Naive thymus-derived CD4-positive, alpha-beta T cell (primary cell): ENCODE results near the gene TMEM161B. TPM values are rescaled to one million over a fixed set of nuclear protein-coding genes. Genes with fewer than 3 reads are reported as not detected.

Experiments
- ATAC-seq: fragments of 150-1000 bp; cut with Tn5 transposase; 2 replicates; pipeline ENCODE4 v1.10.0; 2021; ENCODE audit warnings: mild to moderate bottlenecking, moderate library complexity
- CTCF ChIA-PET: fragments of 350-600 bp; sonication (Branson Sonifier 250); formaldehyde crosslinking; loops from one replicate; lab custom pipeline; 2021; ENCODE audit warnings: antibody characterized with exemption; lab: Charles Lee
- POLR2A ChIA-PET: fragments of 350-600 bp; sonication (Branson Sonifier 250); formaldehyde crosslinking; loops from one replicate; lab custom pipeline; 2021; ENCODE audit warnings: antibody characterized with exemption, inconsistent platforms; lab: Charles Lee
- DNase-seq, 9 donors: peaks; one replicate each; pipeline versions ENCODE4 v3.0.0 to v3.0.0-alpha.2; 2020 to 2022; ENCODE audit warnings: mixed read lengths in 1 of 9
- H3K27ac ChIP-seq: one replicate; pipeline ENCODE4 v1.7.0; 2013; ENCODE audit warnings: mild to moderate bottlenecking, low read depth, low read length, moderate library complexity
- H3K27me3 ChIP-seq, 2 donors: one replicate each; pipeline ENCODE4 v1.7.0; 2013; ENCODE audit warnings: low read length in 2 of 2, mild to moderate bottlenecking in 2 of 2, moderate library complexity in 2 of 2; ENCODE audit not compliant: control insufficient read depth in 2 of 2, insufficient read depth in 2 of 2
- H3K36me3 ChIP-seq, 3 experiments: 1 replicate in 2 of 3; 2 replicates in 1 of 3; pipeline ENCODE4 v1.7.0; 2013; ENCODE audit warnings: low read length in 3 of 3, mild to moderate bottlenecking in 3 of 3, moderate library complexity in 1 of 3; ENCODE audit not compliant: insufficient read depth in 3 of 3, control insufficient read depth in 2 of 3
- H3K4me1 ChIP-seq, 2 donors: one replicate each; pipeline ENCODE4 v1.7.0; 2013; ENCODE audit warnings: low read length in 2 of 2, mild to moderate bottlenecking in 2 of 2, moderate library complexity in 1 of 2; ENCODE audit not compliant: control insufficient read depth in 2 of 2, insufficient read depth in 2 of 2
- H3K4me3 ChIP-seq: 2 replicates; pipeline ENCODE4 v1.7.0; 2013; ENCODE audit warnings: mild to moderate bottlenecking, low read length
- H3K9me3 ChIP-seq, 3 experiments: 1 replicate in 2 of 3; 2 replicates in 1 of 3; pipeline ENCODE4 v1.7.0; 2013; ENCODE audit warnings: low read length in 3 of 3; ENCODE audit not compliant: control insufficient read depth in 2 of 3
- H3K27ac Mint-ChIP-seq, 9 donors: one replicate each; pipeline ENCODE4 v1.8.0; 2020 to 2022; ENCODE audit warnings: mixed read lengths in 9 of 9, mild to moderate bottlenecking in 8 of 9, moderate library complexity in 5 of 9, inconsistent platforms in 2 of 9
- H3K27me3 Mint-ChIP-seq, 5 donors: one replicate each; pipeline ENCODE4 v1.8.0; 2021 to 2022; ENCODE audit warnings: mixed read lengths in 5 of 5, mild to moderate bottlenecking in 1 of 5
- H3K36me3 Mint-ChIP-seq, 5 donors: one replicate each; pipeline ENCODE4 v1.8.0; 2020 to 2022; ENCODE audit warnings: mixed read lengths in 5 of 5, mild to moderate bottlenecking in 3 of 5, inconsistent platforms in 1 of 5
- H3K4me1 Mint-ChIP-seq, 7 donors: one replicate each; pipeline ENCODE4 v1.8.0; 2020 to 2022; ENCODE audit warnings: mixed read lengths in 7 of 7, mild to moderate bottlenecking in 3 of 7, inconsistent platforms in 1 of 7
- H3K4me3 Mint-ChIP-seq, 10 donors: one replicate each; pipeline ENCODE4 v1.8.0; 2020 to 2022; ENCODE audit warnings: mild to moderate bottlenecking in 10 of 10, mixed read lengths in 10 of 10, moderate library complexity in 6 of 10, inconsistent platforms in 2 of 10
- H3K9me3 Mint-ChIP-seq, 11 donors: one replicate each; pipeline ENCODE4 v1.8.0; 2020 to 2022; ENCODE audit warnings: mixed read lengths in 11 of 11, mild to moderate bottlenecking in 4 of 11, inconsistent platforms in 1 of 11, moderate library complexity in 1 of 11
- intact Hi-C, 2 donors: fragments of 100-400 bp; cut with micrococcal nuclease; formaldehyde crosslinking; loops; one replicate each; pipeline ENCODE4 v1.15.1; 2023
- polyA plus RNA-seq, 2 donors: library from polyadenylated mRNA; unstranded; fragments of 300-500 nt; fragmentation: Illumina TruSeq; gene quantifications; one replicate each; pipeline ENCODE4 v1.2.3, GENCODE V29; 2021
- total RNA-seq, 6 experiments: library from RNA in 5 of 6; stranded (reverse) in 5 of 6; gene quantifications; 1 replicate in 5 of 6; 2 replicates in 1 of 6; pipeline ENCODE4 v1.2.3 and lab custom pipeline; 2021 to 2026

The TMEM161B gene
- total and polyA plus RNA-seq, 7 experiments from 2014 or later: 12.2 to 39.7 (median 23.2) TPM

DNA sequence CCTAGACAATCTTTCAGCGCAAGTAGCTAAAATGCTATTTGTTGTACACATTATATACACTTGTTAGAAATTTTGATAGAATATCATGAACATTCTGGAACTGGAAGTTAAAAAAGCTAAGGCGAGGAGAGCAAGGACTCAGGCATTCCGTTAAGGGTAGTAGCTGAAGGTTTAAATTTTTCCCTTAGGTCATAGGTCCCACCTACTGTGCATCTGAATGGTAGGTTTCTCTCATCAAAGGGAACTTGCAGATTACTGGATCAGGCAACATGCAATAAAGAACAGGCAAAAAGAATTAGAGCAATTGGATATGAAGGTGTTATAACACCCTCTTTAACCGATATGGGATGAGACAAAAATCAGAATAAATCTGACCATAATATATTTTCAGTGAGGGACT is 32.8 kb downstream of the TMEM161B start:
- intact Hi-C loops: no loop called here
- POLR2A ChIA-PET: no interaction called here
- DNase-seq: no peak
- Mint-ChIP-seq H3K27ac (no peak overlapping the region), H3K36me3 (peaks cover 6 to 49% (median 35%) of the 10 kb centered on the region in 5 donors), H3K4me1 (peaks cover 0 to 6% (median 2%) of the 10 kb centered on the region in 7 donors), H3K4me3 (no peak overlapping the region), H3K27me3 (no peaks in the 10 kb centered on the region), H3K9me3 (no peaks in the 10 kb centered on the region)
- Histone ChIP-seq H3K27ac (no peak overlapping the region), H3K9me3 (no peaks in the 10 kb centered on the region), H3K4me1 (no peaks in the 10 kb centered on the region), H3K27me3 (no peaks in the 10 kb centered on the region), H3K36me3 (peaks cover 0 to 11% (median 4%) of the 10 kb centered on the region in 3 experiments), H3K4me3 (no peak overlapping the region)
- CTCF ChIA-PET: no interaction called here
- ATAC-seq: no peak

DNA sequence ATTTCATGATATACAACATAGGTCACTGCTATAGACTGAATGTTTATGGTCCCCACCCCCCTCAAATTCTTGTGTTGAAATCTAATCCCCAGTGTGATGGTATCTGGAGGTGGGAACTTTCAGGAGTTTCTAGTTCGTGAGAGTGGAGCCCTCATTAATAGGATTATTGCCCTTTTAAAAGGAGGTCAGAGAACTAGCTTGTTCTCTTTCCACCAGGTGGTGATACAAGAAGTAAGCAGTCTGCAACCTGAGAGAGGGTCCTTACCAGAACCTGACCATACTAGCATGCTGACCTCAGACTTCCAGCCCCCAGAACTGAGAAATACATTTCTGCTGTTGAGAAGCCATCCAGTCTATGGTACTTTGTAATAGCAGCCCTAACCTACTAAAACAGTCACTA is 33.3 kb downstream of the TMEM161B start:
- Histone ChIP-seq H3K27ac (no peak overlapping the region), H3K9me3 (no peaks in the 10 kb centered on the region), H3K27me3 (no peaks in the 10 kb centered on the region), H3K4me3 (no peak overlapping the region), H3K4me1 (no peaks in the 10 kb centered on the region), H3K36me3 (peaks cover 0 to 11% (median 4%) of the 10 kb centered on the region in 3 experiments)
- ATAC-seq (no peak), DNase-seq (no peak)
- intact Hi-C loops: no loop called here
- peaks cover 6 to 54% (median 35%) of the 10 kb centered on the region in 5 donors for H3K36me3 Mint-ChIP-seq
- no peak overlapping the region for H3K27ac Mint-ChIP-seq
- POLR2A ChIA-PET: no interaction called here
- CTCF ChIA-PET: no interaction called here
- peaks cover 0 to 6% (median 2%) of the 10 kb centered on the region in 7 donors for H3K4me1 Mint-ChIP-seq
- H3K9me3 Mint-ChIP-seq: no peaks in the 10 kb centered on the region
- H3K27me3 Mint-ChIP-seq: no peaks in the 10 kb centered on the region
- H3K4me3 Mint-ChIP-seq: no peak overlapping the region

DNA sequence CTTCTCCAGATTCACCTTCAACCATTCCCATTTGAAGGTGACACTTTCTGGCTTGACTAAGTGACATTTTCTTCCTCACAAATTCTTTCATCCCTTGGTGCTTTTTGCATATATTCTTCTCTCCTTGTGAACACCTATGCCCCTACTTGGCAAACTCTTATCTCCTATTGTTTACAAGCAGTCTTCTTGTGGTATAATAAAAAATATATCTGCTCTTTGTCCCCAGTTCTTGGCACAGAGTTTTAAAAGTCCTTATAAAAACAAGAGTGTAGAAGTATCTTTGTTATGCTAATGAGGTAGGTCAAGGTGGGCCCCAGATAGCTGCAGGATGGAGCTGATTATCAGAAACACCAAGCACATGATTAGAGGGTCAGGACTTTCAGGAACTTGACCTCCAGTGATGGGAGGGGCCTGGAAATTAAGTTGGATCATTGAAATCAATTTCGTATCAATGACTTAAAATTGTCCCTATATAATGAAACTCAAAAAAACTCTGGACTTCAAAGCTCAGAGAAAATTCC is 38.0 kb downstream of the TMEM161B start:
- Mint-ChIP-seq H3K9me3 (no peaks in the 10 kb centered on the region), H3K4me1 (peaks cover 0 to 6% (median 0%) of the 10 kb centered on the region in 7 donors), H3K27ac (no peak overlapping the region), H3K4me3 (no peak overlapping the region), H3K36me3 (peaks cover 6 to 51% (median 26%) of the 10 kb centered on the region in 5 donors), H3K27me3 (no peaks in the 10 kb centered on the region)
- ChIA-PET POLR2A (no interaction called here), CTCF (no interaction called here)
- Histone ChIP-seq H3K27me3 (no peaks in the 10 kb centered on the region), H3K27ac (no peak overlapping the region), H3K36me3 (peaks cover 0 to 4% (median 3%) of the 10 kb centered on the region in 3 experiments), H3K9me3 (no peaks in the 10 kb centered on the region), H3K4me1 (no peaks in the 10 kb centered on the region), H3K4me3 (no peak overlapping the region)
- intact Hi-C loops: no loop called here
- DNase-seq (no peak), ATAC-seq (no peak)

DNA sequence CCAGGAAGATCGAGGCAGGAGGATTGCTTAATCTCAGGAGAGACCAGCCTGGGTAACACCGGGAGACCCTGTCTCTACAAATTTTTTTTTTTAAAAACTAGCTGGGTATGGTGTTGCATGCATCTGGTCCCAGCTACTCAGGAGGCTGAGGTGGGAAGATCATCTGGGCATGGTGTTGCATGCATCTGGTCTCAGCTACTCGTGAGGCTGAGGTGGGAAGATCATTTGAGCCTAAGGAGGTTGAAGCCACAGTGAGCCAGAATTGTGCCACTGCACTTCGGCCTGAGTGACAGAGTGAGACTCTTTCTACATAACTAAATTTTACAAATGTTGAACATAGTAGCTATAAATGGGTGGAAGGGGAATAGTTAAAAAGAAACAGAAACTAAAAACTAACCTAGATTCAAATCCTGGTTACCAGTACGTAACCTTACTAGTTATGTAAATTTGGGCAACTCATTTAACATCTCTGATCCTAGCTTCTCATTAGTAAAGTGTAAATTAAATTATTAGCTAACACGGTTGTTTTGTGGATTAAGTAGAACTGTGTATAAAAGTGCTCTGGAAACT is 41.7 kb downstream of the TMEM161B start:
- Mint-ChIP-seq H3K36me3 (peaks cover 5 to 38% (median 15%) of the 10 kb centered on the region in 5 donors), H3K4me3 (no peak overlapping the region), H3K9me3 (no peaks in the 10 kb centered on the region), H3K27ac (peak overlapping the region in 2 of 9 donors; percentile 59 to 73), H3K27me3 (no peaks in the 10 kb centered on the region), H3K4me1 (peaks cover 0 to 6% (median 0%) of the 10 kb centered on the region in 7 donors)
- no peaks in the 10 kb centered on the region for H3K4me1 ChIP-seq
- ATAC-seq: no peak
- H3K27ac ChIP-seq: no peak overlapping the region
- no peaks in the 10 kb centered on the region for H3K9me3 ChIP-seq
- intact Hi-C loops: no loop called here
- POLR2A ChIA-PET: no interaction called here
- DNase-seq: no peak
- H3K4me3 ChIP-seq: no peak overlapping the region
- CTCF ChIA-PET: no interaction called here
- H3K36me3 ChIP-seq: peaks cover 0 to 4% (median 3%) of the 10 kb centered on the region in 3 experiments
- H3K27me3 ChIP-seq: no peaks in the 10 kb centered on the region

DNA sequence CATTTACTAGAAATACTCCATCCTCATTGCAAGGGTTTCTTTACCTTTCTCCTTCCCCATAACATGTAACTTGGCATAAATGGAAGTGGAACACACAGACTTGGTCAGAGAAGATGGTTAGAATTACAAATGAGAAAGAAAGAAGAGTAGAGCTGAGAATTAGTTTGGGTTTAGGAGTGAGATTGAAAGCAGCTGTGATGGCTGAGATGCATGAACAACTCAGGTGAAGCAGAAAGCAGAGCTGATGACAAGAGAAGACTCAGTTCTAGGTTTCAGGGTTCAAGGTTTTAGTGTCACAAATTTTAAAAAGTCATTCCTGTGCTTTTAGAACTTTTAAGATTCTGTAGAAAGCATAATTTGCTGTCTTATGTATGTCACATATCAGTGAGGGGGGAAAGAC is 54.0 kb downstream of the TMEM161B start:
- no peak for ATAC-seq
- CTCF ChIA-PET: no interaction called here
- no peak overlapping the region for H3K27ac Mint-ChIP-seq
- Histone ChIP-seq H3K4me3 (no peak overlapping the region), H3K27ac (no peak overlapping the region), H3K9me3 (no peaks in the 10 kb centered on the region), H3K4me1 (no peaks in the 10 kb centered on the region), H3K27me3 (no peaks in the 10 kb centered on the region), H3K36me3 (peaks cover 0 to 20% (median 0%) of the 10 kb centered on the region in 3 experiments)
- H3K9me3 Mint-ChIP-seq: no peaks in the 10 kb centered on the region
- DNase-seq: no peak
- peaks cover 26 to 76% (median 54%) of the 10 kb centered on the region in 5 donors for H3K36me3 Mint-ChIP-seq
- intact Hi-C loops: no loop called here
- H3K4me1 Mint-ChIP-seq: peaks cover 0 to 1% (median 0%) of the 10 kb centered on the region in 7 donors
- POLR2A ChIA-PET: interaction anchor here (0.6 kb wide), 1 partner anchor 841 kb away, joined by 3 read pairs; no protein-coding TSS in a partner anchor
- H3K27me3 Mint-ChIP-seq: no peaks in the 10 kb centered on the region
- no peak overlapping the region for H3K4me3 Mint-ChIP-seq

DNA sequence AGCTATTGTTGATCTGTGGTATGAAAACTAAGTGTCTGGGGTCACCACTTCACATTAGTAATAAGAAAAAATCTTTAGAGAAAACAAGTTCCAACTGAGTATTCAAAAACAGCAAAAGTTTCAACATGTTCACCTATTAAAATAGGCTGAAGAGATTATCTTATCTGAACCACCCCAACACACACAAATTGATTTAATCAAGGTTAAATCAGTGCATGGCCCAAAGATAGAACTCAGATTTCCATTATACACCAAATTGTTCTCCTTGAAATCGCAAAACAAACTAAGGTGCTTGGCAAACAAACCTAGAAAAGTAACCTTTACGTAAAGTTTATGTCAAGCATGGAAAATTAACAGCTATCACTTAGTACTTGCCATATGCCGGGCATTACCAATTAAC is 61.1 kb downstream of the TMEM161B start:
- ChIA-PET CTCF (no interaction called here), POLR2A (no interaction called here)
- Histone ChIP-seq H3K9me3 (no peaks in the 10 kb centered on the region), H3K27me3 (no peaks in the 10 kb centered on the region), H3K4me1 (peaks cover 0 to 7% of the 10 kb centered on the region in 2 donors), H3K27ac (no peak overlapping the region), H3K4me3 (no peak overlapping the region), H3K36me3 (peaks cover 0 to 7% (median 0%) of the 10 kb centered on the region in 3 experiments)
- H3K27me3 Mint-ChIP-seq: no peaks in the 10 kb centered on the region
- H3K36me3 Mint-ChIP-seq: peaks cover 5 to 53% (median 36%) of the 10 kb centered on the region in 5 donors
- no peak overlapping the region for H3K4me3 Mint-ChIP-seq
- no peak for ATAC-seq
- intact Hi-C loops: no loop called here
- DNase-seq: no peak
- H3K4me1 Mint-ChIP-seq: peaks cover 0 to 13% (median 9%) of the 10 kb centered on the region in 7 donors
- no peaks in the 10 kb centered on the region for H3K9me3 Mint-ChIP-seq
- no peak overlapping the region for H3K27ac Mint-ChIP-seq
